GM21515 (cell line): Measurements from ENCODE around the gene SPATA16.
"Not testable (repeated sequence)": the region's sequence is repeated elsewhere in the genome, so short reads cannot be mapped to it uniquely, and the experiment has no call there.

ENCODE experiments used
- ATAC-seq: cut with Tn5 transposase; IDR thresholded peaks from one replicate; pipeline ENCODE4 v1.9.1; 2021; ENCODE audit not compliant: unreplicated experiment

Gene SPATA16

DNA sequence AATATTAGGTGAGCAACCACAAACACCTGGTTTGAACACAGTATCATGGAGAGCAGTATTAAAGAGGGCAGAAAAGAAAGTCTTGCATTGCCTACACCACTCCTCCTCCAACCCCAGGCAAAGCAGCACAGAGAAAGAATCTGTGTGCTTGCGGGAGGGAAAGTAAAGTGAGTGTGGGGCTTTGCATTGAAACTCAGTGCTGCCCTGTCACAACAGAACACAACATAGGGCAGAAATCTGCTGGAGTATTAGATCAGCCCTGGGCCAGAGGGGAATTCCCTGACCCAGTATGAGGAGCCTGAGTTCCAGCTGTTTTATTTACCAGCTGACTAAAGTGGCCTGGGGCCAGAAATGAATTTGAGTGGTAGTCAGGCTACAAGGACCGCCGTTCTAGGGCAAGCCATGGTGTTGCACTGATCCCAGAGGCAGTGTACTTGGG, 75.5 kb downstream of the SPATA16 start:
- ATAC-seq = no peak

DNA sequence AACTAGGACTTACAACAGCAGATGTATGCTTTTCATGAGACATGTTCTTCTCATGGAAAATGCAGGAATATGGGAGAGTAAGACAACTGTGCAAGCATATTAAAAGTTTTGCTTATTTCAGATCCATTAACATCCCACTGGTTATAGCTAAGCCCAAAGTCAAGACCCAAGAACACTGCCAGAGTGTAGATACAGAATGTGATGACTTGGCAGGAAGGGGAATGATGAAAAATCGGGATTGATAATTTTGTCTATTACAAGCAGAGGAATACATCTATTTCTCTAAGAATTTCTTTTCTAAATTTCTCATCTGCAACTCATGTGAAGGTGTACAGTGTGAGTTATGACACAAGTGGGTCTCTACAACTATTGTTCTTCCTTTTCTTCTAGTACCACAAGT, 76.4 kb downstream of the SPATA16 start:
- ATAC-seq = no peak

DNA sequence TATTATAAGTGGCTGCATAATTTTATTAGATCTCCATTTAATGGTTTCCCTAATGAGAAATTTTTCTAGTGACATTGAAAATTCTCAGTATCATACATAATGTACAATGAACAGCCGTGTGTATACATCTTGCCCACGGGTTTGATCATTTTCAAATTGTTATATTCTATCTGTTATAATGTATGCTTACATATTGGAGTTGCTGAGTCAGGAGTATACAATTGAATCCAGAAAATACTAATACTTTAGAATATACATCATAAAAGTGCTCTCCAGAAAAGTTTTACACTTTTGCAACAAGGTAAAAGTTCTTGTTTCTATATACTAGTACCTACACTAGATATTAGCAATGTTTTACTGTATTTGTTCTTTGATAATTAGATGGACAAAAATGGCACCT, 82.8 kb downstream of the SPATA16 start:
- no peak for ATAC-seq

DNA sequence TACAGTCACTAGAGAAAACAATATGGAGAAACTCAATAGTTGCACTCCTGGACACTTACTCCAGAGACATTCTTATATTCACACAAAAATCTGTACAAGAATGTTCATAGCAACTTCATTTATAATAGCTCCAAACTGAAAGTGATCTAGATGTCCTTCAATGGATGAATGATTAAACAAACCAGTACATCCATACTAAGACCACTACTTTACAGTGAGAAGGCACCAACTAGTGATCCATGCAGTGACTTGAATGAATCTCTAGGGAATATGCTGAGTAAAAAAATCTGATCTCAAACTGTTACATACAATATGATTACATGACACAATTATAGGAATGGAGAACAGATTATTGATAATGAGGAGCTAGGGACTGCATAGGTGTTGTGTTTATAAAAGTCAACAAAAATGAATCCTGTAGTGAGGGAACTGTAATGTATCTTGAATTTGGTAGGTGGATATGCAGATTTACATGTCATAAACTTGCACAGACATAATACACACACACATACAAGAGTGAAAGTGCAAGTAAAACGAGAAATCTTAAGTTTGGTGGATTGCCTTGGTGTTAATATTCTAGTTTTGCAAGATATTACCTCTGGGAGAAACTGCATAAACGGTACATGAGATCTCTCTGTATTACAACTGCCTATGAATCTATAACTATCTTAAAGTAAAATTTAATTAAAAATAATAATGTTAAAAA, 85.7 kb downstream of the SPATA16 start:
- no peak for ATAC-seq

DNA sequence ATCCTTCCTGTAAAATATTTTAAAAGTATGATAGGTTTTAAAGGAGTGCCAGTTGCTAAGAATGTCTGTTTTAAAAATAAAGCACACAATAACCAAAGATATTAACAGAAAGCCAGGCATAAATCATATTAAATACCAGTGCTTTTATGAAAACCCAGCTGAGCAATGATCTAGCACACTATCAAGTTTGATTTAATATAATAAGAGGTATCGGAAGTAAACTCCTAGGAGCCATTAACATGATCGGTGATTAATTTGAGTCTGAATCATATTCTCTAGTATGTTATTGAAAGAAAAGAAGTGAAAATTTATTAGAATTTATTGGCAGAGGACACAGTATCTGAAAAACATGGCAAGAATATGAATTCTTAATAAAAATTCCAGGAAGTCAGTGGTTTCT, 91.7 kb downstream of the SPATA16 start:
- no peak for ATAC-seq

DNA sequence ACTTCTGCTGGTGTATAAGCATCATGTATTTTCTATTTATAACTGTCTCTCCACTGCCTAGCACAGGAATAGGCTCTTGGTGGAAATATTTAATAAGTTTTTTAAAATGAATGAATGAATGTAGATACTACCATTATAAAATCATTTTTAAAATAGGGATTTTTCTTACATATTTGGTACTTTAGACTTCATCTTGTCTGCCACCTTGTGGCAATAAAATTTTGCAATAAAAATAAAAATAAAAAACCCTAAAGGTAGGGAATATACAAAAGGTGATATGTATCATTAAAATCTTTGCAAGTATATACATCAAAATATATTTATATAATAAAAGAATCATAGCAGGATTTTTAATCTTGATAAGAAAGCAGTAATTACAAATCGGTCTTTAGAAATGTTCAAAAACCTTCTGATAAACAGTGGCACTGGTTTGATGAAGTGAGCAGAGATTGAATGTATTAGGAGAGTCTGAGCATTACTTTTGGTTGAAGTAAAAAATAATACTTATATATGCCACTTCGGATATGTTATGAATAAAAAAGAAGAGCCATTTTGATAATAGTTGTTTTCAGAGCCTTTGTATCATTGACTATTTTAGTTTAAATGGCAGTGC, 95.2 kb downstream of the SPATA16 start:
- ATAC-seq = no peak

DNA sequence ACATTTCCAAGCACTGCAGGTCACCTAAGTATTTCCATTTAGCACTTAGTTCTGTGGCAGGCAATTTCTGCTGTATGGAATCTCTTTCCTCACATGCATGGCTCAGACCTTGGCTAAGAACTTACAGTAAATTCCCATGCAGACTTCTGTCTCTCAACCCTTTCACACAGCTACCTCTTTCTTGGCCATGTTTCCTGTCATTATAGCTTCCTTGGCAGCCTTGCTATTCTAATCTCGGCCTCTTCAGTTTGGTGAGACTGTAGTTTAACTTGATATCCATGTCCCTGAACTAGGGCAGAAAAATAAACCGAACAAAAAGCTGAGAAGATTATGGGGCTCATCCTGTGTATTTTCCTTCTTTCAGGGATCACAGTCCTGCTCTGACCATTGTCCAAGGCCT, 96.0 kb downstream of the SPATA16 start:
- ATAC-seq = no peak

DNA sequence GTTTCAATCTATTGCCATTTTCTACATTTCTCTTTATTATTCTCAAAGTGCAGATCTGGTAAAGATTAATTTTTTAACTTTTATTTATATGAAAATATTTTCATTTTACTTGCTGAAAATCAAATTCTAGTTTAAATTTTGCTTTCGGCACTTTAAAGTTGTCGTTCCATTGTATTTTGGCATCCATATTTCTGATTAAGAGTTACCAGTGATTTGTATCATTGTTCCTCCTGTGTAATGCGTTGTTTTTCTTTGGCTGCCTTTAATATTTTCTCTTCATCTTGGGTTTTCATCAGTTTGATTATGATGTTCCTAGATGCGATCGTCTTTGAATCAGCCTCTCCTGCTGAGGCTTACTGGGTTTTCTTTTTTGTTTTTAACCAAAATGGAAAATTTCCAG, 97.3 kb downstream of the SPATA16 start:
- no peak for ATAC-seq

DNA sequence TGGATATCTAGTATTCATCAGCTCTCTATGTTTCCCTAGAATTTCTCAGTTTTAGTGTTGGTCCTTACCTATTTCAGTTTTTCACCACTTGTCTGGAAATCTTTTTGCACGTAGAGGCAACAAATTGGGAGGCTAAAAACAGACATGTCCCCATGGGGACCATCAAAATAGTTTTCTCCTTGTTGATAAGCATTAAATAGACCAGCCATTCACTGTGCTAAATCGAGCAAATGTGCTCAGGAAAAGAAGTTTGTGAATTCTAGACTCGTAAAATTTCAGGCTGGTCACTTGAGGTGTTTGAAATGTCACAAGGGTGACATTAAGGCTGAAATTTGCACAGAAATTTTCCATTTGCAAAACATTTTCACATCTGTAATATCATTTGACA, 102.6 kb downstream of the SPATA16 start:
- no peak for ATAC-seq

DNA sequence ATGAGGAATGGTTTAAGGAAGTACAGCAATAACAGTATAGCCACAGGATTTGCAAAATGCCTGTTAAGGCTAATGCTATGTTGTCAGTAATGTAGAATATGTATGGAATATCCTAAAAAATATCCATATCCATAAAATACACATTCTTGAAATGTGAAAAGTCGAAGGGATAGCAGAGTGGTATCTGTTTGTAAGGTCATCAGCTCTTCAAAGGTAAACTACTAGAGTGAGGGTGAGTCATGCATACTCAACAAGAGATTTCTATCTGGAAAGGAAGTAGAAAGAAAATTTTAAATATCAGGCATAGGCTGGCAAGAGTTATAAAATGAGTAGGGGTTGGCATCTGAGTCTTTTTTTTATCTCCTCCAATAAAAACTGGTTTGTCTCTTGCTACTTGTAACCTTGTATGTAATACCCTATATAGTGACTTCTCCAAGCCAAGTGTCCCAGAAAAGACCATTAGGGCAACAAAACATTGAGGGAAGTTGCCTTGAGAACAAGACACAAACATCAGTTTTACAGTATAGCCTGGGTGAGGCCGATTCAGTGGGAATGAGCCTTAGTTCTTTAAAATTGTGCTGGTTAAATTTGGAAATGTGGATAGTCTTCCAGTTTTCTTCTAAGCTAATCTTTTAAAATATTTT, 103.1 kb downstream of the SPATA16 start:
- no peak for ATAC-seq

DNA sequence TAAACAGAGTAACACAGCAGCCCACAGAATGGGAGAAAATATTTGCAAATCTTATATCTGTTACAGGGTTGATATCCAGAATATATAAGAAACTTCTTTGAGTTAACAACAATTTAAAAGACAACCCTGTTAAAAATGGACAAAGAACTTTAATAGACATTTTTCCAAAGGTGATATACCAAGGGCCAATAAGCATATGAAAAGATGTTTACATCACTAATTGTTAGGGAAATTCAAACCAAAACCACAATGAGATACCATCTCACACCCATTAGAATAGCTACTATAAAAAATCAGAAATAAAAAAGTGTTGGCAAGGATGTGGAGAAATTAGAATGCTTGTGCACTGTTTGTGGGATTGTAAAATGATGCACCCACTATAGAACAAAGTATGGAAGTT, 110.8 kb downstream of the SPATA16 start:
- ATAC-seq = no peak

DNA sequence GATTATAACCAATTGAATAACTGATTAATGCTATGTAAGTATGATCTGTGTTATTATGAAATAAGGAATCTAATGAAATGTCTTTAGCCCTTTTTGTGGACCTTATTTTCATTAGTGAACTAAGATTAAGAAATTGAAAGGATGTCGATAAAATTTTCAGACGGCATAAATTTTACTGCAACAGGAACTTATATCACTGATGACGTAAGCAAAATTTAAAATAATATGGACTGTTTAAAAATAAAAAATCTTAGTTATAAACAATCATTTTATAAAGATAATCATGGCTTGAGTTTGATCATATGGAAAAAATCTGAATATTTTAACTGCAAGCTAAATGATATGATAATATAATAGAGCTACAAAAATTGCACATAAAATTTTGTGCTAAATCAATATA, 112.7 kb downstream of the SPATA16 start:
- ATAC-seq = no peak

DNA sequence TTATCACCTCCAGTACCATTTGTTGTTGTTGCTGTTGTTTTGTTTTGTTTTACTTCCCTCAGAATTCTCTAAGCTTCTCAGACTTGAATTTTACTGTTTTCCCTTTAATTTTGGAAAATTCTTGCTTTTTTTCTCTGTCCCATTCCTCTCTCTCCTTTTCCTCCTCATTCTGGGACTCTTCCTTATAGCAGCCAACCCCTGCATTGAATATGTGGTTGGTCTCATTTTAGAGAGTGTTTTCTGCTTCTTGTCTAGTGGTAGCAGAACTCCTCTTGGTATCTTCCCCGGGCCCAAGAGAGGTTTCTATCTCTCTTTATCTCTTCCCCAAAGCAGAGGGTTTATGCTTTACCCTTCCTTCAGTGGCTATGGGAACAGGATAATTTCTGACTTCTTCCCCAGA, 113.6 kb downstream of the SPATA16 start:
- ATAC-seq = no peak

DNA sequence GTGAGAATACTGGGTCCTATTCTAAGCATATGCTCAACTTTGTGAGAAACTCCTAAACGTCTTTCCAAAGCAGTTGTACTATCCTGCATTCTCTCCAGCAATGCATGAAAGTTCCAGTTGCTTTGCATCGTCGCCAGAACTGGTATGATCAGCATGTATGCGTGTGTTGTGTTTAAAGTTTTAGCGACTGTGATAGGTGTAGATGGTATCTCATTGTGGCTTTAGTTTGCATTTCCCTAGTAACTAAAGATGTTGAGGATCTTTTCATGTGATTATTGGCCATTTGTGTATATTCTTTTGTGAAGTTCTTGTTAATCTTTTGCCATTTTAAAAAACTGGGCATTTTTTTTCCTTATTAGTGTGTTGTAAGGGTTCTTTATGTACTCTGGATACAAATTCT, 115.1 kb downstream of the SPATA16 start:
- ATAC-seq = no peak

DNA sequence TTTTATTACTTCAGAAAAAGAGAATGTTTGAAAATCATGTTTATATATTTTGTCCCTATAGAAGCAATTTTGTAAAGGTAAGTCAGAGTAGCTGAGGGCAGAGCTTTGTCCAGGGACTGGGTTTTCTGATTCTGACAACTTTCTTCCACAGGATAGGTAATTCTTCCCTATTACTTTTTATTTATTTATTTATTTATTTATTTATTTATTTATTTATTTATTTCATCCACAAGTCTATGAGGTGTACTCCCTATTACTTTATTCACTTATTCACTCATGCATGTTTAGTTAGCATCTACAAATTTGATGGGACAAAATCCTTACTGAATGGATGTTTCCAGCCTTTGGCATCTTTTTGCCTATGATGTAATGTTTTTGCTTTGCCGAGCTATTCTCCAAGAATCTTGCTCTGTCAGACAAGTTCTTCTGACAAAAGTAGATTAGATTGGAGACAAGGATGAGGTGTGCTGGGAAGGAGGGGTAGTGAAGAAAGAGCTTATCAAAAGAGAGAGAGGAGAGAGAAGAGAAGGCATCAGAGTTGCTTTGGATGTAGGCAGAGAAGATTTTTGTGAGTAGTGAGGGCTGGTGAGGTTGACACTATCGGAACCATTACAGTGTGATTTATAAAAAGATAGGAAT, 119.4 kb downstream of the SPATA16 start:
- ATAC-seq = no peak

DNA sequence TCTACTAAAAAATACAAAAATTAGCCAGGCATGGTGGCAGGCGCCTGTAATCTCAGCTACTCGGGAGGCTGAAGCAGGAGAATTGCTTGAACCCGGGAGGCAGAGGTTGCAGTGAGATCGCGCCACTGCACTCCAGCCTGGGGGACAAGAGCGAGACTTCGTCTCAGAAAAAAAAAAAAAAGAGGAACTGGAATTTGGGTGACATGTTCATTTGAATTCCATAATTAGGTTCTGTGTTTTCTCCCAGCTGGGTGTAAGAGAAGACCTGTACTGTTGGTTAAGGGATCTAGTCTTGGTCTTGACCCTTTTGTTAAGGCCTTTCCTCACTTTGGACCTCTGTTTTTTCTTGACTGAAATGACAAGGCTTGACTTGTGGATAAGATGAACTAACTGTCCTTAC, 120.9 kb downstream of the SPATA16 start:
- not testable (repeated sequence) for ATAC-seq

DNA sequence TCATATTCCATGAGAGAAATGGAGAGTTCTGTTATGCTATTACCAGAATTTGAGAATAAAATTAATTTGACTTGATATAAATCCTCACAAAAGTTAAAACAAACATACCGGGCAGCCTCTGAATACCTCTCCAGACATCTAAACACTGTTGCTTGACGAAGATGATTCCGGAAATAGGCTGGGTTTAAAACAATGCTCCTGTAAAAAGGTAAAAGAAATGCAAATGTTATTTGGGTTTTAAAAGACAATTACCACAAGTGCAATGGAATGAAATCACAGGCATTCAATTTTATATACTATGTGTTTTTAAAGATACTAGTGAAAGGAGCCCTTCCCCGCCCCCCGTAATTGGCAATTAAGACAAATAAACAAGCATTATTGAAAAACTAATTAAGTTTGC, 121.7 kb downstream of the SPATA16 start:
- ATAC-seq = no peak

DNA sequence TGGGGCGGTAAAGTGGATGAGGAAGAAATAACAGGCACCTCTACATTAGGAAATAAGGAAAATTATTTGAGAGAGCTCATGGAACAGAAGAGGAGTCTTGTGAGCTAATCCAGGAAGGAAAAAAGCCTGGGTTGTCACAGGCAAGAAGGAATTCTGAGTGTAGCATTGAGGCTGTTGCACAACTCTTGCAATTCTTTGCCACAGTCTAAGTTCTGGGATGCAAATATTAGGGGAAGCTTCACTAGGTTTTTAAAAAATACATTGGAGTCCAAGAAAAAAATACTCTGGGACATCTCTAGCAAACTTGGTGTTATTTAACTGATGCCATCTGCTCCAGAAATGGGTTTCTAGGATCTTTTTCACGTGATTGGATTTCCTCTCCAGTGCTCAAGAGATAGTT, 122.3 kb downstream of the SPATA16 start:
- no peak for ATAC-seq

DNA sequence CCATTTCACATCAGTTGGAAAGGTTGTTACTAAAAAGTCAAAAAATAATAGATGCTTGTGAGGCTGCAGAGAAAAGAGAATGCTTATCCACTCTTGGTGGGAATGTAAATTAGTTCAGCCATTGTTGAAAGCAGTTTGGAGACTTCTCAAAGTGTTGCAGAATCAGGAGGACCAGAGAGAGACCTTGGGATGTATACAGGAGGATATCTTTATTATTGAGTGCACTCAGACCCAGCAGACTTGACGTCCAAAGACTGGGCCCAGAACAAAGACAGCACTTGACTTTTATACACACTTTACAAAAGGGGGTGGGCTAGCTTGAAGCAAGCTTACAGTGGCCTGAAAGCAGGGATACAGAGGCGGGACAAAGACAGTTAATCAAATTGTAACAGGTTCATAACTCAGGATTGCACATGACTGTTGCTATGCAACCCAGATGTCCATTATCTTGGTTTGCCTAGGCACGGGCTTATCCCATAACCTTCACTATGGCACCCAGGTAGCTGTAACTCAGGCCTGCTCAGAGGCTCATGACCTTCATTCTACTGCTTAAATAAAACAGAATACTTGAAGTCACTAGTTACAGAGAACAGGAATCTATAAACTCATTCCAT, 127.7 kb downstream of the SPATA16 start:
- no peak for ATAC-seq

DNA sequence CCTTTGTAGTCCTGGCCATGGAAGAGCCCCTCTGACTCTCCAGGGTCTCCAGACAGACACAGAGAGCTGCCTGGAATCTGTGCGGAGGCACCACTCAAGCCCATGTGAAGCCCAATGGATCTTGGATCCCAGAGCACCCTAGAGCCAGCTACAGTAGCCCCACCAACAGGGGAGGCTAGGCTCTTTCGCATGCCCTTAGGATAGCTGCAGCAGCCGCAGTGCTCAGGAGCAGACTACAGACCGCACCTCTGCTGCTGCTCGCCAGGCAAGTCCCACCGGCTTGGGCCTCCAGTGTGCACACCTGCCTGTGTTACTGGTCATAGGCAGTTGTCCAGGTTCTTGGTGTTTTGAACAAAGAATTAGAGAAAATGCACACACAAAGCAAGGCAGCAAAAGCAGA, 131.6 kb downstream of the SPATA16 start:
- no peak for ATAC-seq

DNA sequence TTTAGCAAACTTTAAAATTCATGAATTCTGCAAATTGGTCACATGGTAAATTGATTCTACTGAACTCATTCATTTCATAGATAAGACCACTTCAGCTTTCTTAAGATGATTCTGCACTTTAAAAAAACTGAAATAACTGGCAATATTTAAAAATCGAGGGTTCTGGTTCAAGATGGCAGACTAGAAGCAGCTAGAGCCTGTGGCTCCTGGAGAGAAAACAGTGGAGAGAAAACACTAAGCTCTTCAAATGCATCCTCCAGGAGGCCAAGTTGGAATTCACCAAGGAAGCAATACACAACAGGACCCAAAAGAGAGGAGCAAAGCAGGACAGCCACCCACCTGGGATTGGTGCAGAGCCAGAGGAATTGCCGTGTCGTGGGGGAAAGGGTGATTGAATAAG, 132.1 kb downstream of the SPATA16 start:
- ATAC-seq = no peak
